ENCODE data around the gene TTYH3.

The TTYH3 gene

DNA sequence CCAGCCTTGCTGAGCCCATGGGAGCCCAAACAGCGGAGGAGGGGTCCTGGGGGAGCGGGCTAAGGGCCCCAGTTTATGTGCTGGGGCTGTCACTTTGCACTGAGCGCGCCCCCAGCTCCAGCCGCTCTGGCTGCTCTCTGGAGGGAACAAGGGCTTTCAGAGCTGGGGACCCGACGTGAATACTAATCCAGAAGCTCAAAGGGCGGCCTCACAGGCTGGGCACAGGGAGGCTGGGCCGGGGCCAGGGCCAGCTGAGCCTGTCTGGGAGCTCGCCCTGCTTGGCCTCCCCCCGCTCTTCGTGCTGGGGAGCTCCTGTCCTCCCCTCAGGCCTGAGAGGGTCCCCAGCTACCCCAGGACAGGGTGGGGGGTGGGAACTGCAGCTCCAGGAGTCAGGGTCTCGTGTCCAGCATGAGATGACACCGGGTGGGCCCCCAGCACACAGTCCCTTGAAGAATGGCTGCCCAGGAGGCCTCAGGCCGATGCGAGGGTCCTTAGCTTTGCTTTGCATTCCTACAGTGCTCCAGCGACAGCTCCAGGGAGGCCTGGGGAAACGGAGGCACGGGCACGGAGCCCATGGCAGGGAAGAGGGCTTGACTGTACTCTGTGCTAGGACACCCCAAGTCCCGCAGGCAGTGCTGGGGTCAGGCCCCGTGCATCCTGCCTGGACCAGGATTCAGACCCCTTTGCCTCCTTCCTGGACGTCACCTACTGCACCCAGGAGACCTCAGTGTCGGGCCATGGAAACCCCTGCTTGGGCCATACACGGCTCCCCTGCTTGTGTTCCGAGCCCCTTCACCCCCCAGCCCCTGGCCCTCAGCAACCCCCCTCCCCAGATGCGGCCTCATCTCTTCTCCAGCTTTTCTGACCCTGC lies 50.4 kb downstream of the TTYH3 start:
- Histone ChIP-seq H3K9me3 (ENCODE audit: control insufficient read depth, insufficient read depth, low read depth, low read length) (no peaks in the 10 kb centered on the region), H3K4me1 (ENCODE audit: control insufficient read depth, insufficient read depth, low read length) (no peaks in the 10 kb centered on the region), H3K36me3 (ENCODE audit: control insufficient read depth in 2 of 2, insufficient read depth in 1 of 2, low read length in 2 of 2) (no peaks in the 10 kb centered on the region), H3K27ac (ENCODE audit: extremely low read depth, low read depth, low read length) (no peak overlapping the region), H3K4me3 (ENCODE audit: low read depth, low read length) (no peak overlapping the region)
- POLR2A ChIA-PET, result no interaction called here
- TF ChIP-seq, protein P1, sequence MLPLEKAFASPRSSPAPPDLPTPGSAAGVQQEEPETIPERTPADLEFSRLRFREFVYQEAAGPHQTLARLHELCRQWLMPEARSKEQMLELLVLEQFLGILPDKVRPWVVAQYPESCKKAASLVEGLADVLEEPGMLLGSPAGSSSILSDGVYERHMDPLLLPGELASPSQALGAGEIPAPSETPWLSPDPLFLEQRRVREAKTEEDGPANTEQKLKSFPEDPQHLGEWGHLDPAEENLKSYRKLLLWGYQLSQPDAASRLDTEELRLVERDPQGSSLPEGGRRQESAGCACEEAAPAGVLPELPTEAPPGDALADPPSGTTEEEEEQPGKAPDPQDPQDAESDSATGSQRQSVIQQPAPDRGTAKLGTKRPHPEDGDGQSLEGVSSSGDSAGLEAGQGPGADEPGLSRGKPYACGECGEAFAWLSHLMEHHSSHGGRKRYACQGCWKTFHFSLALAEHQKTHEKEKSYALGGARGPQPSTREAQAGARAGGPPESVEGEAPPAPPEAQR (tag by site-specific recombination; IDR thresholded peaks at IDR 0.05), result no peak
- no peak for TF ChIP-seq GFI1B (tag by site-specific recombination; IDR thresholded peaks at IDR 0.05)
- no peak for TF ChIP-seq HOXD13 (CRISPR knock-in tag; IDR thresholded peaks at IDR 0.05; ENCODE audit: borderline replicate concordance)
- TF ChIP-seq ZNF146 (tag by site-specific recombination; IDR thresholded peaks at IDR 0.05), result no peak
- TF ChIP-seq, protein P2, sequence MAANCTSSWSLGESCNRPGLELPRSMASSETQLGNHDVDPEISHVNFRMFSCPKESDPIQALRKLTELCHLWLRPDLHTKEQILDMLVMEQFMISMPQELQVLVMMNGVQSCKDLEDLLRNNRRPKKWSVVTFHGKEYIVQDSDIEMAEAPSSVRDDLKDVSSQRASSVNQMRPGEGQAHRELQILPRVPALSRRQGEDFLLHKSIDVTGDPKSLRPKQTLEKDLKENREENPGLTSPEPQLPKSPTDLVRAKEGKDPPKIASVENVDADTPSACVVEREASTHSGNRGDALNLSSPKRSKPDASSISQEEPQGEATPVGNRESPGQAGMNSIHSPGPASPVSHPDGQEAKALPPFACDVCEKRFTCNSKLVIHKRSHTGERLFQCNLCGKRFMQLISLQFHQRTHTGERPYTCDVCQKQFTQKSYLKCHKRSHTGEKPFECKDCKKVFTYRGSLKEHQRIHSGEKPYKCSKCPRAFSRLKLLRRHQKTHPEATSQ (tag by site-specific recombination; IDR thresholded peaks at IDR 0.05), result no peak
- no peak for TF ChIP-seq ZBTB21 (tag by site-specific recombination; IDR thresholded peaks at IDR 0.05)
- no peak for TF ChIP-seq ZFHX2 (tag by site-specific recombination; conservative IDR thresholded peaks at IDR 0.05)
- no peak for TF ChIP-seq ZNF560 (tag by site-specific recombination; IDR thresholded peaks at IDR 0.05; ENCODE audit: borderline replicate concordance)
- no peak for TF ChIP-seq ZNF423 (tag by site-specific recombination; IDR thresholded peaks at IDR 0.05)
- no peak for TF ChIP-seq ZNF510 (tag by site-specific recombination; IDR thresholded peaks at IDR 0.05; ENCODE audit: insufficient replicate concordance)
- no peak for TF ChIP-seq HOXC10 (CRISPR knock-in tag; IDR thresholded peaks at IDR 0.05)
- TF ChIP-seq SALL2 (tag by site-specific recombination; IDR thresholded peaks at IDR 0.05; ENCODE audit: borderline replicate concordance), result no peak
- no peak for TF ChIP-seq ZNF792 (tag by site-specific recombination; IDR thresholded peaks at IDR 0.05)
- CTCF ChIA-PET, result interaction anchor here (0.6 to 5.8 kb wide), 7 partner anchors 11 to 1099 kb away, joined by 3 to 27 read pairs (median 4); no protein-coding TSS in a partner anchor

DNA sequence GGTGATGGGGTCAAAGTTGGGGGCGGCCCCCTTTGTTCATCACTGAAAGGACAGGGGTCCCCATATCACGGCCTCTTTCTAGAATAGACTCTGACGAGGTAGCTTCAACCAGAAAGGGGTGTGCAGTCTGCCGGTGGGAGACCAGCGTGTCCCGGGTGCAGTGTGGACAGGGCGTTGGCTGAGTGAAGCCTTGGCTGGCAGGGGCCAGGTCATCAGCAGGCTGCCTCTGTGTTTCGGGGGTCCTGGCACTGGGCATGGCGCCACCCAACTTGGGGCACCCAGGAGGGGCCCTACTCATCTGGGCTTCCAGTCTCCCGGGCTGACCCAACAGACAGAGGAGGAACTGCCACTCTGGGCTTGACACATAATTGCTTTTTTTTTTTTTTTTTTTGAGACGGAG lies 52.7 kb downstream of the TTYH3 start:
- Histone ChIP-seq H3K4me3 (ENCODE audit: low read depth, low read length) (no peak overlapping the region), H3K9me3 (ENCODE audit: control insufficient read depth, insufficient read depth, low read depth, low read length) (no peaks in the 10 kb centered on the region), H3K4me1 (ENCODE audit: control insufficient read depth, insufficient read depth, low read length) (no peaks in the 10 kb centered on the region), H3K27ac (ENCODE audit: extremely low read depth, low read depth, low read length) (no peak overlapping the region), H3K36me3 (ENCODE audit: control insufficient read depth in 2 of 2, insufficient read depth in 1 of 2, low read length in 2 of 2) (no peaks in the 10 kb centered on the region)
- ChIA-PET CTCF (interaction anchor here (0.6 to 5.8 kb wide), 4 partner anchors 13 to 142 kb away, joined by 4 to 27 read pairs (median 4); no protein-coding TSS in a partner anchor), POLR2A (no interaction called here)
- TF ChIP-seq ZNF701 (tag by site-specific recombination; IDR thresholded peaks at IDR 0.05) (no peak), ZNF791 (tag by site-specific recombination; IDR thresholded peaks at IDR 0.05) (no peak), ZNF596 (tag by site-specific recombination; IDR thresholded peaks at IDR 0.05) (no peak), GLI4 (tag by site-specific recombination; IDR thresholded peaks at IDR 0.05) (no peak), ZNF10 (tag by site-specific recombination; IDR thresholded peaks at IDR 0.05) (no peak), ZNF114 (tag by site-specific recombination; IDR thresholded peaks at IDR 0.05) (no peak), ZNF341 (tag by site-specific recombination; IDR thresholded peaks at IDR 0.05; ENCODE audit: low read depth) (no peak), ZSCAN30 (tag by site-specific recombination; IDR thresholded peaks at IDR 0.05) (no peak), GFI1B (tag by site-specific recombination; IDR thresholded peaks at IDR 0.05) (no peak)
- TF ChIP-seq, protein P3, sequence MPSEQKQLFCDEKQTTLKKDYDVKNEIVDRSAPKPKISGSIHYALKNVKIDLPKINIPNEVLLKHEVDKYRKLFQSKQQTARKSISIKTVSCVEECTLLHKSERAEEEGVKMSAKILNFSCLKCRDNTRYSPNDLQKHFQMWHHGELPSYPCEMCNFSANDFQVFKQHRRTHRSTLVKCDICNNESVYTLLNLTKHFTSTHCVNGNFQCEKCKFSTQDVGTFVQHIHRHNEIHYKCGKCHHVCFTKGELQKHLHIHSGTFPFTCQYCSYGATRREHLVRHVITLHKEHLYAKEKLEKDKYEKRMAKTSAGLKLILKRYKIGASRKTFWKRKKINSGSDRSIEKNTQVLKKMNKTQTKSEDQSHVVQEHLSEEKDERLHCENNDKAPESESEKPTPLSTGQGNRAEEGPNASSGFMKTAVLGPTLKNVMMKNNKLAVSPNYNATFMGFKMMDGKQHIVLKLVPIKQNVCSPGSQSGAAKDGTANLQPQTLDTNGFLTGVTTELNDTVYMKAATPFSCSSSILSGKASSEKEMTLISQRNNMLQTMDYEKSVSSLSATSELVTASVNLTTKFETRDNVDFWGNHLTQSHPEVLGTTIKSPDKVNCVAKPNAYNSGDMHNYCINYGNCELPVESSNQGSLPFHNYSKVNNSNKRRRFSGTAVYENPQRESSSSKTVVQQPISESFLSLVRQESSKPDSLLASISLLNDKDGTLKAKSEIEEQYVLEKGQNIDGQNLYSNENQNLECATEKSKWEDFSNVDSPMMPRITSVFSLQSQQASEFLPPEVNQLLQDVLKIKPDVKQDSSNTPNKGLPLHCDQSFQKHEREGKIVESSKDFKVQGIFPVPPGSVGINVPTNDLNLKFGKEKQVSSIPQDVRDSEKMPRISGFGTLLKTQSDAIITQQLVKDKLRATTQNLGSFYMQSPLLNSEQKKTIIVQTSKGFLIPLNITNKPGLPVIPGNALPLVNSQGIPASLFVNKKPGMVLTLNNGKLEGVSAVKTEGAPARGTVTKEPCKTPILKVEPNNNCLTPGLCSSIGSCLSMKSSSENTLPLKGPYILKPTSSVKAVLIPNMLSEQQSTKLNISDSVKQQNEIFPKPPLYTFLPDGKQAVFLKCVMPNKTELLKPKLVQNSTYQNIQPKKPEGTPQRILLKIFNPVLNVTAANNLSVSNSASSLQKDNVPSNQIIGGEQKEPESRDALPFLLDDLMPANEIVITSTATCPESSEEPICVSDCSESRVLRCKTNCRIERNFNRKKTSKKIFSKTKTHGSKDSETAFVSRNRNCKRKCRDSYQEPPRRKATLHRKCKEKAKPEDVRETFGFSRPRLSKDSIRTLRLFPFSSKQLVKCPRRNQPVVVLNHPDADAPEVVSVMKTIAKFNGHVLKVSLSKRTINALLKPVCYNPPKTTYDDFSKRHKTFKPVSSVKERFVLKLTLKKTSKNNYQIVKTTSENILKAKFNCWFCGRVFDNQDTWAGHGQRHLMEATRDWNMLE (tag by site-specific recombination; conservative IDR thresholded peaks at IDR 0.05; ENCODE audit: low read depth), result no peak
- TF ChIP-seq, protein P4, sequence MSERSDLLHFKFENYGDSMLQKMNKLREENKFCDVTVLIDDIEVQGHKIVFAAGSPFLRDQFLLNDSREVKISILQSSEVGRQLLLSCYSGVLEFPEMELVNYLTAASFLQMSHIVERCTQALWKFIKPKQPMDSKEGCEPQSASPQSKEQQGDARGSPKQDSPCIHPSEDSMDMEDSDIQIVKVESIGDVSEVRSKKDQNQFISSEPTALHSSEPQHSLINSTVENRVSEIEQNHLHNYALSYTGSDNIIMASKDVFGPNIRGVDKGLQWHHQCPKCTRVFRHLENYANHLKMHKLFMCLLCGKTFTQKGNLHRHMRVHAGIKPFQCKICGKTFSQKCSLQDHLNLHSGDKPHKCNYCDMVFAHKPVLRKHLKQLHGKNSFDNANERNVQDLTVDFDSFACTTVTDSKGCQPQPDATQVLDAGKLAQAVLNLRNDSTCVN (tag by site-specific recombination; optimal IDR thresholded peaks at IDR 0.05), result no peak

Measured in HEK293 (cell line).